Measurements from ENCODE around the gene ODF2L.

DNA sequence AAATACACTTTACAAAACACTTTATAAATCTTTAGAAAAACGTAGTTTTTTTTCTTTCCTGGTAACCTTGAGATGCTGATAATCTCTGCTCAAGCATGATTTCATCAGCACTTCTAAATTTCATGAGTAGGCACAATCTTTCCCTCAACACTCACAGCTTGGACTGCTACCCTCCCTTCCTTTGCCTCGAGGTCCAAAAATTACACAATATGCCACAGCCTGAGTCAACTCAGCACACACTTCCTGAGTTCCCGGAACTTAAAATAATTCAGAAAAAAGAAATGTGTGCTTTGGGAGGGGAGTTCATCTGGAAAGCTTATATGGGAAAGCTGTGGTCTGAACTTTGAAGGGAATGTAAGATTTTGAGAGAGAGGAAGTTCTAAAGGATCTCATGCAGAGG lies 33.7 kb upstream of the ODF2L start:
- TF ChIP-seq FOS (IDR thresholded peaks at IDR 0.05; ENCODE audit: low read depth, low read length) (no peak), SMC3 (IDR thresholded peaks at IDR 0.05; ENCODE audit: low read depth, low read length) (no peak), POLR2A (IDR thresholded peaks at IDR 0.05; ENCODE audit: low read depth, low read length) (no peak), RFX5 (IDR thresholded peaks at IDR 0.05; ENCODE audit: low read depth, low read length) (no peak), MAZ (IDR thresholded peaks at IDR 0.05; ENCODE audit: borderline replicate concordance, low read depth, low read length) (no peak), RAD21 (IDR thresholded peaks at IDR 0.05; ENCODE audit: low read length) (no peak), MXI1 (IDR thresholded peaks at IDR 0.05; ENCODE audit: borderline replicate concordance, low read depth, low read length) (no peak), RCOR1 (IDR thresholded peaks at IDR 0.05; ENCODE audit: insufficient replicate concordance, low read length) (no peak)
- TF ChIP-seq, protein P1, sequence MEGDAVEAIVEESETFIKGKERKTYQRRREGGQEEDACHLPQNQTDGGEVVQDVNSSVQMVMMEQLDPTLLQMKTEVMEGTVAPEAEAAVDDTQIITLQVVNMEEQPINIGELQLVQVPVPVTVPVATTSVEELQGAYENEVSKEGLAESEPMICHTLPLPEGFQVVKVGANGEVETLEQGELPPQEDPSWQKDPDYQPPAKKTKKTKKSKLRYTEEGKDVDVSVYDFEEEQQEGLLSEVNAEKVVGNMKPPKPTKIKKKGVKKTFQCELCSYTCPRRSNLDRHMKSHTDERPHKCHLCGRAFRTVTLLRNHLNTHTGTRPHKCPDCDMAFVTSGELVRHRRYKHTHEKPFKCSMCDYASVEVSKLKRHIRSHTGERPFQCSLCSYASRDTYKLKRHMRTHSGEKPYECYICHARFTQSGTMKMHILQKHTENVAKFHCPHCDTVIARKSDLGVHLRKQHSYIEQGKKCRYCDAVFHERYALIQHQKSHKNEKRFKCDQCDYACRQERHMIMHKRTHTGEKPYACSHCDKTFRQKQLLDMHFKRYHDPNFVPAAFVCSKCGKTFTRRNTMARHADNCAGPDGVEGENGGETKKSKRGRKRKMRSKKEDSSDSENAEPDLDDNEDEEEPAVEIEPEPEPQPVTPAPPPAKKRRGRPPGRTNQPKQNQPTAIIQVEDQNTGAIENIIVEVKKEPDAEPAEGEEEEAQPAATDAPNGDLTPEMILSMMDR (conservative IDR thresholded peaks at IDR 0.05; ENCODE audit: low read depth, low read length): no peak
- TF ChIP-seq, protein P2, sequence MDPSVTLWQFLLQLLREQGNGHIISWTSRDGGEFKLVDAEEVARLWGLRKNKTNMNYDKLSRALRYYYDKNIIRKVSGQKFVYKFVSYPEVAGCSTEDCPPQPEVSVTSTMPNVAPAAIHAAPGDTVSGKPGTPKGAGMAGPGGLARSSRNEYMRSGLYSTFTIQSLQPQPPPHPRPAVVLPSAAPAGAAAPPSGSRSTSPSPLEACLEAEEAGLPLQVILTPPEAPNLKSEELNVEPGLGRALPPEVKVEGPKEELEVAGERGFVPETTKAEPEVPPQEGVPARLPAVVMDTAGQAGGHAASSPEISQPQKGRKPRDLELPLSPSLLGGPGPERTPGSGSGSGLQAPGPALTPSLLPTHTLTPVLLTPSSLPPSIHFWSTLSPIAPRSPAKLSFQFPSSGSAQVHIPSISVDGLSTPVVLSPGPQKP (IDR thresholded peaks at IDR 0.05; ENCODE audit: borderline replicate concordance, low read depth, low read length): no peak
- TF ChIP-seq, protein P3, sequence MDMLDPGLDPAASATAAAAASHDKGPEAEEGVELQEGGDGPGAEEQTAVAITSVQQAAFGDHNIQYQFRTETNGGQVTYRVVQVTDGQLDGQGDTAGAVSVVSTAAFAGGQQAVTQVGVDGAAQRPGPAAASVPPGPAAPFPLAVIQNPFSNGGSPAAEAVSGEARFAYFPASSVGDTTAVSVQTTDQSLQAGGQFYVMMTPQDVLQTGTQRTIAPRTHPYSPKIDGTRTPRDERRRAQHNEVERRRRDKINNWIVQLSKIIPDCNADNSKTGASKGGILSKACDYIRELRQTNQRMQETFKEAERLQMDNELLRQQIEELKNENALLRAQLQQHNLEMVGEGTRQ (IDR thresholded peaks at IDR 0.05; ENCODE audit: low read depth, low read length): no peak

All from IMR-90 (cell line).